Natural killer cell (primary cell): ENCODE results near the gene KIF16B. TPM values are rescaled to one million over a fixed set of nuclear protein-coding genes. Genes with fewer than 3 reads are reported as not detected.
"Not testable (repeated sequence)": the region's sequence is repeated elsewhere in the genome, so short reads cannot be mapped to it uniquely, and the experiment has no call there.

Source experiments
- ATAC-seq, 3 donors: fragments of 150-1000 bp in 2 of 3; fragments of 200-7000 bp in 1 of 3; cut with Tn5 transposase; 1 replicate in 1 of 3; 2 replicates in 2 of 3; pipeline ENCODE4 v1.10.0; 2021; ENCODE audit warnings: mild to moderate bottlenecking in 2 of 3, moderate library complexity in 2 of 3
- DNase-seq, 2 donors: peaks; one replicate each; pipeline versions ENCODE4 v3.0.0 to v3.0.0-alpha.2; 2013 to 2021; ENCODE audit warnings: mixed read lengths in 1 of 2
- H3K27ac ChIP-seq: one replicate; pipeline ENCODE4 v1.5.1; 2013; ENCODE audit warnings: mild to moderate bottlenecking, low read length
- H3K27me3 ChIP-seq: one replicate; pipeline ENCODE4 v1.6.1; 2013; ENCODE audit warnings: low read length; ENCODE audit not compliant: control insufficient read depth, insufficient read depth
- H3K36me3 ChIP-seq: one replicate; pipeline ENCODE4 v1.6.1; 2013; ENCODE audit warnings: low read length; ENCODE audit not compliant: control insufficient read depth, insufficient read depth
- H3K4me1 ChIP-seq: one replicate; pipeline ENCODE4 v1.6.1; 2013; ENCODE audit warnings: low read length; ENCODE audit not compliant: control insufficient read depth, insufficient read depth
- H3K4me3 ChIP-seq: one replicate; pipeline ENCODE4 v1.5.1; 2013; ENCODE audit warnings: low read length
- H3K9me3 ChIP-seq: one replicate; pipeline ENCODE4 v1.6.1; 2013; ENCODE audit warnings: low read length; ENCODE audit not compliant: control insufficient read depth, insufficient read depth
- H3K27ac Mint-ChIP-seq, 2 donors: one replicate each; pipeline ENCODE4 v1.8.0; 2022; ENCODE audit warnings: mild to moderate bottlenecking in 2 of 2, mixed read lengths in 2 of 2, moderate library complexity in 1 of 2
- H3K27me3 Mint-ChIP-seq, 2 donors: one replicate each; pipeline ENCODE4 v1.8.0; 2022; ENCODE audit warnings: low read depth in 2 of 2, mixed read lengths in 2 of 2
- H3K36me3 Mint-ChIP-seq: one replicate; pipeline ENCODE4 v1.8.0; 2022; ENCODE audit warnings: mixed read lengths
- H3K4me1 Mint-ChIP-seq, 2 donors: one replicate each; pipeline ENCODE4 v1.8.0; 2022; ENCODE audit warnings: mixed read lengths in 2 of 2
- H3K4me3 Mint-ChIP-seq: one replicate; pipeline ENCODE4 v1.8.0; 2022; ENCODE audit warnings: mild to moderate bottlenecking, moderate library complexity, mixed read lengths
- H3K9me3 Mint-ChIP-seq, 2 donors: one replicate each; pipeline ENCODE4 v1.8.0; 2022; ENCODE audit warnings: mixed read lengths in 2 of 2
- CTCF ChIP-seq: fragments of 200-600 bp; IDR thresholded peaks from one replicate; pipeline ENCODE4 v1.8.0; 2022; ENCODE audit warnings: antibody characterized with exemption
- WGBS: methylation state at CpG from one replicate; pipeline ENCODE4 v1.1.7; 2013; ENCODE audit warnings: missing lambda C conversion rate; ENCODE audit not compliant: insufficient coverage; 5-methylcytosine and 5-hydroxymethylcytosine counted together
- intact Hi-C: fragments of 100-400 bp; cut with micrococcal nuclease; formaldehyde crosslinking; loops from one replicate; pipeline ENCODE4 v1.14.2; 2022
- total RNA-seq, 4 donors: library from RNA; stranded (reverse); fragments of 120-200 nt in 1 of 4; gene quantifications; one replicate each; pipeline versions ENCODE4 v1.2.3 to v1.2.4, GENCODE V29; 2013 to 2022

Gene KIF16B
- total RNA-seq, 3 donors from 2014 or later (not counting 1 experiment from before 2014, with no cell fraction given): 3.9 to 11.8 (median 9.2) TPM

GRCh38 chr20:16262594-16262993 is 310.7 kb downstream of the KIF16B start:
- no peaks in the 10 kb centered on the region for H3K27me3 ChIP-seq
- H3K4me3 ChIP-seq: no peak overlapping the region
- Mint-ChIP-seq H3K27me3 (no peaks in the 10 kb centered on the region), H3K9me3 (peaks cover 4 to 8% of the 10 kb centered on the region in 2 donors), H3K36me3 (peaks cover 8% of the 10 kb centered on the region), H3K27ac (no peak overlapping the region), H3K4me1 (peaks cover 0 to 8% of the 10 kb centered on the region in 2 donors), H3K4me3 (no peak overlapping the region)
- WGBS: 89% methylated on average over 5 of the region's 5 CpGs
- TF ChIP-seq CTCF: no peak
- no peak for ATAC-seq
- intact Hi-C loops: no loop called here
- DNase-seq: no peak
- H3K27ac ChIP-seq: no peak overlapping the region
- H3K36me3 ChIP-seq: no peaks in the 10 kb centered on the region
- H3K4me1 ChIP-seq: no peaks in the 10 kb centered on the region
- peaks cover 22% of the 10 kb centered on the region for H3K9me3 ChIP-seq

- ATAC-seq (no peak), DNase-seq (no peak)
- Histone ChIP-seq H3K27me3 (no peaks in the 10 kb centered on the region), H3K4me1 (no peaks in the 10 kb centered on the region), H3K4me3 (no peak overlapping the region), H3K27ac (no peak overlapping the region), H3K36me3 (no peaks in the 10 kb centered on the region), H3K9me3 (peaks cover 15% of the 10 kb centered on the region)
- H3K27ac Mint-ChIP-seq: no peak overlapping the region
- no peaks in the 10 kb centered on the region for H3K27me3 Mint-ChIP-seq
- H3K36me3 Mint-ChIP-seq: peaks cover 8% of the 10 kb centered on the region
- no peak overlapping the region for H3K4me3 Mint-ChIP-seq
- H3K9me3 Mint-ChIP-seq: peaks cover 4% of the 10 kb centered on the region in 2 donors
- intact Hi-C loops: no loop called here
- no peak for TF ChIP-seq CTCF
- H3K4me1 Mint-ChIP-seq: peaks cover 0 to 8% of the 10 kb centered on the region in 2 donors
- WGBS: 64% methylated on average over 2 of the region's 2 CpGs
Measured at GRCh38 chr20:16261733-16262273, 311.4 kb downstream of the KIF16B start.

- DNase-seq: no peak
- Histone ChIP-seq H3K27ac (no peak overlapping the region), H3K4me3 (no peak overlapping the region), H3K27me3 (no peaks in the 10 kb centered on the region), H3K9me3 (peaks cover 6% of the 10 kb centered on the region), H3K36me3 (no peaks in the 10 kb centered on the region), H3K4me1 (no peaks in the 10 kb centered on the region)
- Mint-ChIP-seq H3K9me3 (peaks cover 3% of the 10 kb centered on the region in 2 donors), H3K36me3 (peaks cover 5% of the 10 kb centered on the region), H3K4me3 (no peak overlapping the region), H3K4me1 (peaks cover 0 to 8% of the 10 kb centered on the region in 2 donors), H3K27me3 (no peaks in the 10 kb centered on the region), H3K27ac (no peak overlapping the region)
- intact Hi-C loops: no loop called here
- no peak for TF ChIP-seq CTCF
- no peak for ATAC-seq
- WGBS: 95% methylated on average over 7 of the region's 7 CpGs
Measured at GRCh38 chr20:16260911-16261310, 312.3 kb downstream of the KIF16B start.

GRCh38 chr20:16260133-16260532 is 313.1 kb downstream of the KIF16B start:
- H3K27ac Mint-ChIP-seq, H3K36me3 Mint-ChIP-seq, intact Hi-C loops, H3K4me3 ChIP-seq, H3K27me3 ChIP-seq, H3K9me3 ChIP-seq, H3K36me3 ChIP-seq, H3K4me1 ChIP-seq, H3K9me3 Mint-ChIP-seq, H3K27me3 Mint-ChIP-seq, ATAC-seq, H3K4me1 Mint-ChIP-seq, H3K27ac ChIP-seq, DNase-seq, H3K4me3 Mint-ChIP-seq: not testable (repeated sequence)
- WGBS: 88% methylated on average over 6 of the region's 12 CpGs
